Endothelial cell of umbilical vein (primary cell): ENCODE measurements around the gene DENND5B. TPM values are rescaled to one million over a fixed set of nuclear protein-coding genes. Genes with fewer than 3 reads are reported as not detected.

Experiments used
- BruUV-seq: library from RNA; stranded (reverse); fragments of 400-500 nt; replicated peaks from 2 replicates; lab custom pipeline; 2021; lab: Mats Ljungman, UMichigan
- CTCF ChIA-PET: fragments of 300-600, 350-600 bp; sonication (Branson Sonifier 250); formaldehyde crosslinking; loops from one replicate; lab custom pipeline; 2021; ENCODE audit warnings: antibody characterized with exemption, inconsistent platforms; lab: Charles Lee
- POLR2A ChIA-PET: fragments of 300-600, 350-600 bp; sonication (Branson Sonifier 250); formaldehyde crosslinking; loops from one replicate; lab custom pipeline; 2021; ENCODE audit warnings: antibody characterized with exemption, inconsistent platforms; lab: Charles Lee
- DNase-seq: peaks from one replicate; pipeline ENCODE4 v3.0.0-alpha.2; 2011; ENCODE audit warnings: low read depth, low spot score
- FAIRE-seq: peaks from 2 replicates; lab custom pipeline; 2011; peaks lifted over from hg19 to GRCh38; lab: Jason Lieb, UNC
- H2AFZ ChIP-seq: 2 replicates; pipeline ENCODE4 v1.6.0; 2012; ENCODE audit warnings: low read depth, low read length, control low read depth, inconsistent platforms
- H3K27ac ChIP-seq: 2 replicates; pipeline ENCODE4 v1.5.1; 2011; ENCODE audit warnings: low read depth, mild to moderate bottlenecking, control low read depth, low read length, moderate library complexity; ENCODE audit not compliant: insufficient read depth
- H3K27me3 ChIP-seq, 2 experiments: 2 replicates each; pipeline versions ENCODE4 v1.6.0 to v1.6.1; 2011; ENCODE audit warnings: low read length in 2 of 2, mixed read lengths in 1 of 2; ENCODE audit not compliant: control insufficient read depth in 2 of 2, insufficient read depth in 2 of 2
- H3K36me3 ChIP-seq, 2 experiments: 2 replicates in 1 of 2; 3 replicates in 1 of 2; pipeline ENCODE4 v1.5.1; 2011; ENCODE audit warnings: low read length in 2 of 2, mild to moderate bottlenecking in 1 of 2, moderate library complexity in 1 of 2; ENCODE audit not compliant: control insufficient read depth in 2 of 2, insufficient read depth in 2 of 2; ENCODE audit errors: extremely low read depth in 1 of 2
- H3K4me1 ChIP-seq: 3 replicates; pipeline ENCODE4 v1.5.1; 2011; ENCODE audit warnings: mild to moderate bottlenecking, low read length; ENCODE audit not compliant: control insufficient read depth, insufficient read depth; ENCODE audit errors: extremely low read depth
- H3K4me2 ChIP-seq: 2 replicates; pipeline ENCODE4 v1.6.1; 2011; ENCODE audit warnings: low read length, control low read depth, mixed read lengths; ENCODE audit not compliant: insufficient read depth
- H3K4me3 ChIP-seq, 3 experiments: fragments of 200-600 bp in 1 of 3; sonication (generic), shearing (Covaris generic) in 1 of 3; replicated peaks in 1 of 3; 2 replicates each; pipeline ENCODE4 v1.5.1; 2011 to 2016; ENCODE audit warnings: control low read depth in 3 of 3, low read length in 3 of 3, mild to moderate bottlenecking in 2 of 3, inconsistent platforms in 1 of 3, low read depth in 1 of 3, moderate library complexity in 1 of 3; ENCODE audit not compliant: insufficient read depth in 1 of 3
- H3K79me2 ChIP-seq: 2 replicates; pipeline ENCODE4 v1.6.0; 2012; ENCODE audit warnings: low read length, inconsistent platforms; ENCODE audit not compliant: control insufficient read depth, insufficient read depth
- H3K9ac ChIP-seq: replicated peaks from 2 replicates; pipeline ENCODE3; 2011; ENCODE audit warnings: low read length, control low read depth; ENCODE audit not compliant: insufficient read depth; ENCODE audit errors: extremely low read depth
- H3K9me1 ChIP-seq: replicated peaks from 3 replicates; pipeline ENCODE4 v1.6.0; 2011; ENCODE audit warnings: mild to moderate bottlenecking, low read length; ENCODE audit not compliant: control insufficient read depth, insufficient read depth; ENCODE audit errors: extremely low read depth
- H3K9me3 ChIP-seq: replicated peaks from 2 replicates; pipeline ENCODE4 v1.5.1; 2012; ENCODE audit warnings: low read length, inconsistent platforms; ENCODE audit not compliant: control insufficient read depth, insufficient read depth
- H4K20me1 ChIP-seq: replicated peaks from 2 replicates; pipeline ENCODE3; 2011; ENCODE audit warnings: mild to moderate bottlenecking, low read length; ENCODE audit not compliant: control insufficient read depth, insufficient read depth; ENCODE audit errors: extremely low read depth
- EZH2 ChIP-seq: IDR thresholded peaks from 2 replicates; pipeline ENCODE4 v1.6.1; 2012; ENCODE audit warnings: borderline replicate concordance, low read depth, mild to moderate bottlenecking, moderate library complexity, low read length, inconsistent platforms; ENCODE audit not compliant: severe bottlenecking
- FOS ChIP-seq: IDR thresholded peaks from 2 replicates; pipeline ENCODE4 v1.6.1; 2011; ENCODE audit warnings: mild to moderate bottlenecking, low read length, moderate library complexity, borderline replicate concordance; ENCODE audit not compliant: insufficient read depth
- GATA2 ChIP-seq: IDR thresholded peaks from 2 replicates; pipeline ENCODE4 v1.7.0; 2011; ENCODE audit warnings: low read depth, mild to moderate bottlenecking, moderate library complexity, mixed read lengths, low read length; ENCODE audit not compliant: insufficient read length, insufficient read depth
- JUN ChIP-seq: IDR thresholded peaks from 2 replicates; pipeline ENCODE4 v1.6.1; 2011; ENCODE audit warnings: borderline replicate concordance, low read depth; ENCODE audit not compliant: insufficient read length, insufficient read depth
- MYC ChIP-seq: IDR thresholded peaks from one replicate; pipeline ENCODE4 v1.6.1; 2011; ENCODE audit warnings: mild to moderate bottlenecking, low read depth, low read length
- POLR2A ChIP-seq: IDR thresholded peaks from 2 replicates; pipeline ENCODE4 v1.6.1; 2012; ENCODE audit warnings: low read depth, mild to moderate bottlenecking, control low read depth, low read length
- POLR2AphosphoS5 ChIP-seq: IDR thresholded peaks from 2 replicates; pipeline ENCODE4 v1.6.1; 2012; ENCODE audit warnings: low read depth, mild to moderate bottlenecking, control low read depth, low read length, moderate library complexity; ENCODE audit not compliant: insufficient read depth
- dilution Hi-C: fragments of 300-500 bp; cut with MboI; formaldehyde crosslinking; loops from one replicate; pipeline ENCODE4 v1.15.0; 2019; ENCODE audit warnings: low sequenced_read_pairs; ENCODE audit not compliant: extremely low pct_ligation_motif_present
- intact Hi-C: fragments of 100-400 bp; cut with micrococcal nuclease; formaldehyde crosslinking; loops from one replicate; pipeline ENCODE4 v1.10.0; 2022
- polyA plus RNA-seq, 4 experiments: library from polyadenylated mRNA; depleted of rRNA in 3 of 4; stranded (reverse) in 3 of 4; unstranded in 1 of 4; fragments of >200 nt; gene quantifications; 2 replicates each; pipeline versions ENCODE4 v1.2.1 to v1.2.3, GENCODE V29; 2011 to 2012; ENCODE audit warnings: missing spikeins in 1 of 4
- total RNA-seq: library from RNA; stranded (reverse); gene quantifications from 2 replicates; pipeline ENCODE4 v1.2.3, GENCODE V29; 2021
- TF ChIP-seq, protein P1 (sequence below): IDR thresholded peaks from 2 replicates; pipeline ENCODE4 v1.6.1; 2011; ENCODE audit not compliant: insufficient read depth, insufficient read length
- TF ChIP-seq, protein P2 (sequence below), 2 donors: IDR thresholded peaks; 1 replicate in 1 of 2; 2 replicates in 1 of 2; pipeline ENCODE4 v1.5.1; 2011; ENCODE audit warnings: low read length in 2 of 2, mild to moderate bottlenecking in 2 of 2, moderate library complexity in 2 of 2, control low read depth in 1 of 2, inconsistent platforms in 1 of 2, low read depth in 1 of 2; ENCODE audit not compliant: insufficient read depth in 1 of 2; ENCODE audit errors: extremely low read depth in 1 of 2

The DENND5B gene
- total and polyA plus RNA-seq, 2 donors (not counting 3 experiments of a cell fraction or from before 2014, with no cell fraction given): 10.3 to 18.3 TPM

DNA sequence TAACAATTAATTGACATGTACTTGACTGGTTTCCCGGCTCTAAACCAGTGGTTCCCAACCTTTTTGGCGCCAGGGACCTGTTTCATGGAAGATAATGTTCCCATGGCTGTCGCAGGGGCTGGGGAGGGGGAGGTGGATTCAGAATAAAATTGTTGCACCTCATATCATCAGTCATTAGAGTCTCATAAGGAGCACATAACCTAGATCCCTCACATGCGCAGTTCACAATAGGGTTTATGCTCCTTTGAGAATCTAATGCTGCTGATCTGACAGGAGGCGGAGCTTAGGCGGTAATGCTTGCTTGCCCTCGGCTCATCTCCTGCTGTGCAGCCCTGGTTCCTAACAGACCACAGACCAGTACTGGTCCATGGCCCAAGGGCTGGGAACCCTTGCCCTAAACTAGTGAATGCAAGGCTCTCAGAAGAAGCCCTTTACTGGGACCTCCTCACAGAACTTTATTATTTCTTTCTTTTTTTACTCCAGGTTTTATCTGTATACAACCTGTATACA lies 178.6 kb downstream of the DENND5B start:
- Histone ChIP-seq H3K4me1 (no peaks in the 10 kb centered on the region), H3K27me3 (no peaks in the 10 kb centered on the region), H3K9me1 (no peaks in the 10 kb centered on the region), H3K79me2 (no peaks in the 10 kb centered on the region), H3K27ac (no peak overlapping the region), H3K4me3 (no peak overlapping the region), H3K36me3 (peaks cover 0 to 3% of the 10 kb centered on the region in 2 experiments), H3K9me3 (no peaks in the 10 kb centered on the region), H3K9ac (no peak overlapping the region), H3K4me2 (no peak overlapping the region), H4K20me1 (no peaks in the 10 kb centered on the region), H2AFZ (no peak overlapping the region)
- BruUV-seq: no TSS peak
- TF ChIP-seq POLR2A: no peak
- TF ChIP-seq MYC: no peak
- TF ChIP-seq JUN: no peak
- TF ChIP-seq, protein P1, sequence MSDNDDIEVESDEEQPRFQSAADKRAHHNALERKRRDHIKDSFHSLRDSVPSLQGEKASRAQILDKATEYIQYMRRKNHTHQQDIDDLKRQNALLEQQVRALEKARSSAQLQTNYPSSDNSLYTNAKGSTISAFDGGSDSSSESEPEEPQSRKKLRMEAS: no peak
- TF ChIP-seq, protein P2, sequence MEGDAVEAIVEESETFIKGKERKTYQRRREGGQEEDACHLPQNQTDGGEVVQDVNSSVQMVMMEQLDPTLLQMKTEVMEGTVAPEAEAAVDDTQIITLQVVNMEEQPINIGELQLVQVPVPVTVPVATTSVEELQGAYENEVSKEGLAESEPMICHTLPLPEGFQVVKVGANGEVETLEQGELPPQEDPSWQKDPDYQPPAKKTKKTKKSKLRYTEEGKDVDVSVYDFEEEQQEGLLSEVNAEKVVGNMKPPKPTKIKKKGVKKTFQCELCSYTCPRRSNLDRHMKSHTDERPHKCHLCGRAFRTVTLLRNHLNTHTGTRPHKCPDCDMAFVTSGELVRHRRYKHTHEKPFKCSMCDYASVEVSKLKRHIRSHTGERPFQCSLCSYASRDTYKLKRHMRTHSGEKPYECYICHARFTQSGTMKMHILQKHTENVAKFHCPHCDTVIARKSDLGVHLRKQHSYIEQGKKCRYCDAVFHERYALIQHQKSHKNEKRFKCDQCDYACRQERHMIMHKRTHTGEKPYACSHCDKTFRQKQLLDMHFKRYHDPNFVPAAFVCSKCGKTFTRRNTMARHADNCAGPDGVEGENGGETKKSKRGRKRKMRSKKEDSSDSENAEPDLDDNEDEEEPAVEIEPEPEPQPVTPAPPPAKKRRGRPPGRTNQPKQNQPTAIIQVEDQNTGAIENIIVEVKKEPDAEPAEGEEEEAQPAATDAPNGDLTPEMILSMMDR (IDR thresholded peaks at IDR 0.05; ENCODE audit: extremely low read depth in 1 of 2, insufficient read depth in 1 of 2, low read depth in 1 of 2, low read length in 2 of 2): no peak
- no peak for TF ChIP-seq FOS
- no peak for TF ChIP-seq POLR2AphosphoS5
- TF ChIP-seq GATA2: no peak
- TF ChIP-seq EZH2: no peak
- dilution Hi-C loops (no loop called here), intact Hi-C loops (no loop called here)
- POLR2A ChIA-PET: no interaction called here
- no peak for FAIRE-seq
- CTCF ChIA-PET: no interaction called here
- no peak for DNase-seq
